BJ (cell line): ENCODE data around the gene BUB3. TPM values are rescaled to one million over a fixed set of nuclear protein-coding genes. Genes with fewer than 3 reads are reported as not detected.

Experiments used
- CTCF ChIA-PET: fragments of 350-600 bp; formaldehyde crosslinking; extraction: SDS; loops from one replicate; lab custom pipeline; 2021; ENCODE audit warnings: antibody characterized with exemption, inconsistent platforms; lab: Yijun Ruan, JAX
- POLR2A ChIA-PET: fragments of 300-600 bp; sonication (Branson Sonifier 250); formaldehyde crosslinking; extraction: SDS; loops from one replicate; lab custom pipeline; 2021; ENCODE audit warnings: antibody characterized with exemption; lab: Charles Lee
- DNase-seq: peaks from one replicate; pipeline ENCODE4 v3.0.0-alpha.2; 2011; ENCODE audit warnings: low read depth
- H3K27me3 ChIP-seq: 2 replicates; pipeline ENCODE4 v1.6.0; 2011; ENCODE audit warnings: low read length; ENCODE audit not compliant: control insufficient read depth, insufficient read depth
- H3K36me3 ChIP-seq: 2 replicates; pipeline ENCODE4 v1.5.1; 2011; ENCODE audit warnings: low read length; ENCODE audit not compliant: control insufficient read depth, insufficient read depth
- H3K4me3 ChIP-seq: 2 replicates; pipeline ENCODE4 v1.5.1; 2011; ENCODE audit warnings: low read depth, mild to moderate bottlenecking, control low read depth, low read length
- CTCF ChIP-seq: IDR thresholded peaks from 2 replicates; pipeline ENCODE4 v1.5.1; 2011; ENCODE audit warnings: low read depth, mild to moderate bottlenecking, control low read depth, inconsistent platforms, low read length, moderate library complexity; ENCODE audit not compliant: insufficient read depth
- polyA minus RNA-seq: library from RNA; depleted of rRNA, polyadenylated mRNA; stranded (reverse); fragments of >200 nt; gene quantifications from 2 replicates; pipeline ENCODE4 v1.2.3, GENCODE V29; 2011; rRNA and poly(A)+ RNA removed
- polyA plus RNA-seq: library from polyadenylated mRNA; depleted of rRNA; stranded (reverse); fragments of >200 nt; gene quantifications from 2 replicates; pipeline ENCODE4 v1.2.3, GENCODE V29; 2011; rRNA removed

BUB3 gene
- polyA plus RNA-seq (193 TPM in 2 replicates), polyA minus RNA-seq (191 and 288 TPM in 2 replicates)

GRCh38 chr10:123154092-123154710, at the start of gene BUB3:
Gene BUB3 (plus strand): TSS chr10:123154402. CDS start chr10:123154918, 516 bp downstream.
- POLR2A ChIA-PET, result no interaction called here
- DNase-seq, result peak; percentile 99
- Histone ChIP-seq H3K4me3 (peak within 1 kb of the TSS; percentile 97), H3K27me3 (peaks cover 26% of the 10 kb centered on the region), H3K36me3 (0 out of 2 replicates have a peak, but pooled peaks cover 1% of the 10 kb centered on the region)
- peak; percentile 26; the same call in 1 of the 2 replicates for TF ChIP-seq CTCF
- CTCF ChIA-PET, result interaction anchor here (0.6 to 0.8 kb wide), 3 partner anchors 10 to 144 kb away, joined by 3 to 4 read pairs (median 3); no protein-coding TSS in a partner anchor

GRCh38 chr10:123109466-123109865, 44.7 kb upstream of the BUB3 start:
- ChIA-PET CTCF (no interaction called here), POLR2A (no interaction called here)
- no peak overlapping the region for H3K4me3 ChIP-seq
- H3K36me3 ChIP-seq, result no peaks in the 10 kb centered on the region
- TF ChIP-seq CTCF, result no peak
- no peaks in the 10 kb centered on the region for H3K27me3 ChIP-seq
- no peak for DNase-seq

GRCh38 chr10:123117644-123118417, 36.4 kb upstream of the BUB3 start:
- 0 out of 2 replicates have a peak, but pooled peaks have one; percentile 4 for TF ChIP-seq CTCF
- Histone ChIP-seq H3K36me3 (no peaks in the 10 kb centered on the region), H3K27me3 (peaks cover 7% of the 10 kb centered on the region), H3K4me3 (no peak overlapping the region)
- CTCF ChIA-PET, result no interaction called here
- POLR2A ChIA-PET, result no interaction called here
- DNase-seq, result no peak

GRCh38 chr10:123119081-123119480, 35.1 kb upstream of the BUB3 start:
- H3K36me3 ChIP-seq, result no peaks in the 10 kb centered on the region
- POLR2A ChIA-PET, result no interaction called here
- DNase-seq, result no peak
- H3K27me3 ChIP-seq, result peaks cover 7% of the 10 kb centered on the region
- no peak overlapping the region for H3K4me3 ChIP-seq
- CTCF ChIA-PET, result interaction anchor here (1.3 kb wide), 1 partner anchor 14 kb away, joined by 3 read pairs; no protein-coding TSS in a partner anchor
- no peak for TF ChIP-seq CTCF

GRCh38 chr10:123126246-123126645, 28.0 kb upstream of the BUB3 start:
- CTCF ChIA-PET, result no interaction called here
- Histone ChIP-seq H3K27me3 (peaks cover 3% of the 10 kb centered on the region), H3K36me3 (no peaks in the 10 kb centered on the region), H3K4me3 (no peak overlapping the region)
- TF ChIP-seq CTCF, result no peak
- DNase-seq, result no peak
- POLR2A ChIA-PET, result no interaction called here
